Measurements from ENCODE around the gene C11orf97. TPM values are rescaled to one million over a fixed set of nuclear protein-coding genes. Genes with fewer than 3 reads are reported as not detected.
"Not testable (repeated sequence)": the region's sequence is repeated elsewhere in the genome, so short reads cannot be mapped to it uniquely, and the experiment has no call there.

The C11orf97 gene
- total RNA-seq, 2 donors from 2014 or later, result not detected

DNA sequence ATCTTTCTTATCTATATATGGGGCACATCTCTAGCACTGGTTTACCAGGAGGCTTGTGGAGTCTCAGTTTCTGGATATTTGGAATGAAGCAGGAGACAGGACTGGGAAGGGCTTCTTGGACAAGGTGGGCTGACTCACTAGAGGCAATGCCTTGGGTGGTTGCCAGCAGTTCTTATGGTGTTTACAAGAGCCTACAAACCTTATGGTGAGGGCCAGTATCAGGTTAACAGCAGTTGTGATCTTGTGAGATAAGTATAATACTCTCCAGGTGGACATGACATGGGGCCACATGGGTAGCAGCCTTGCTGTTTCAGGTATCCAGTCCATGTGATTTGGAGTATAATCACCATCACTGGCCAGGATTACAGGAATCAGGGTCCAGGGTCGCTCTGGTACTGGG is 41.7 kb downstream of the C11orf97 start:
- no peak for DNase-seq (ENCODE audit: low spot score)
- TF ChIP-seq, protein P1, sequence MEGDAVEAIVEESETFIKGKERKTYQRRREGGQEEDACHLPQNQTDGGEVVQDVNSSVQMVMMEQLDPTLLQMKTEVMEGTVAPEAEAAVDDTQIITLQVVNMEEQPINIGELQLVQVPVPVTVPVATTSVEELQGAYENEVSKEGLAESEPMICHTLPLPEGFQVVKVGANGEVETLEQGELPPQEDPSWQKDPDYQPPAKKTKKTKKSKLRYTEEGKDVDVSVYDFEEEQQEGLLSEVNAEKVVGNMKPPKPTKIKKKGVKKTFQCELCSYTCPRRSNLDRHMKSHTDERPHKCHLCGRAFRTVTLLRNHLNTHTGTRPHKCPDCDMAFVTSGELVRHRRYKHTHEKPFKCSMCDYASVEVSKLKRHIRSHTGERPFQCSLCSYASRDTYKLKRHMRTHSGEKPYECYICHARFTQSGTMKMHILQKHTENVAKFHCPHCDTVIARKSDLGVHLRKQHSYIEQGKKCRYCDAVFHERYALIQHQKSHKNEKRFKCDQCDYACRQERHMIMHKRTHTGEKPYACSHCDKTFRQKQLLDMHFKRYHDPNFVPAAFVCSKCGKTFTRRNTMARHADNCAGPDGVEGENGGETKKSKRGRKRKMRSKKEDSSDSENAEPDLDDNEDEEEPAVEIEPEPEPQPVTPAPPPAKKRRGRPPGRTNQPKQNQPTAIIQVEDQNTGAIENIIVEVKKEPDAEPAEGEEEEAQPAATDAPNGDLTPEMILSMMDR (IDR thresholded peaks at IDR 0.05), result no peak
- no peak overlapping the region for H3K27ac ChIP-seq

DNA sequence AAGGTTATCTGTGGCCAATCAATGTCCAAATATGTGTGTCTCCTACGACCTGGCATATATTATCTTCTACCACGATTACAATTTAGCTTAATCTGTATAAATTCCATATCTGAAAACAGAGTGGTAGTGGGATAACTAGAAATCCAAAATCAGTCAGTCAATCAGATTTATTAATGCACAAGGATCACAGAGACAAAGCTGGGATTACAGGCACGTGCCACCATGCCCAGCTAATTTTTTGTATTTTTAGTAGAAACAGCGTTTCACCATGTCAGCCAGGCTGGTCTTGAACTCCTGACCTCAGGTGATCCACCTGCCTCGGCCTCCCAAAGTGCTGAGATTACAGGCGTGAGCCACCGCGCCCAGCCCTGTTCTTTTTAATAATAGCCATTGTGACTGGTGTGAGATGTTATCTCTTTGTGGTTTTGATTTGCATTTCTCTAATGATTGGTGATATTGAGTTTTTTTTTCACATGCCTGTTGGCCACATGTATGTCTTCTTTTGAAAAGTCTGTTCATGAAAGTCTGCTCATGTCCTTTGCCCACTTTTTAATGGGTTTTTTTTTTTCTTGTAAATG is 43.6 kb downstream of the C11orf97 start:
- not testable (repeated sequence) for H3K4me1 ChIP-seq

More for the DNA sequence above, 41.7 kb downstream of the C11orf97 start:
- Histone ChIP-seq H3K36me3 (no peaks in the 10 kb centered on the region), H3K27me3 (no peaks in the 10 kb centered on the region), H3K4me1 (peaks cover 0 to 5% of the 10 kb centered on the region in 2 donors), H3K9me3 (no peaks in the 10 kb centered on the region), H3K4me3 (no peak overlapping the region)

DNA sequence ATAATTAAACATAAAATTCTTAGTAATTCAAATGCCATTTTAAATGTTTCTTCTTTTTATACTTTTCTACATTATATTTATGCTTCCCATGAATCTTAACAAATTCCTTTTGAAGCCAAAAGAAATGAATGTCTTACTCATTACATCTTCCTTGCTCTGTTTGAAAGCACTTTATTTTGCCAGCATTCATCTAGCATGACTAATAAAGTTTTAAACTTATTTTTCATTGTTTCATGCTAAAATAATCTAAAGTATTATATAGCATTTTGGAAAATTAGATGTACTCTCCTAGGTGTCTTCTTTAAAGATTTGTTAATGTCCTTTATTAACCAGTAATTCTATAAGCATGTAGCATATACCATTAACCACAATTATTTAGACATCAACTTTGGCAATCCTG is 45.2 kb downstream of the C11orf97 start:
- no peak for DNase-seq (ENCODE audit: low spot score)
- H3K27ac ChIP-seq, result no peak overlapping the region
- no peak overlapping the region for H3K4me3 ChIP-seq
- H3K36me3 ChIP-seq, result no peaks in the 10 kb centered on the region
- H3K9me3 ChIP-seq, result no peaks in the 10 kb centered on the region
- H3K4me1 ChIP-seq, result no peaks in the 10 kb centered on the region
- H3K27me3 ChIP-seq, result no peaks in the 10 kb centered on the region
- TF ChIP-seq, protein P1 (IDR thresholded peaks at IDR 0.05), result no peak

More for the DNA sequence above, 43.6 kb downstream of the C11orf97 start:
- not testable (repeated sequence) for H3K27ac ChIP-seq; H3K4me3 ChIP-seq; H3K9me3 ChIP-seq; DNase-seq (ENCODE audit: low spot score); H3K27me3 ChIP-seq; H3K36me3 ChIP-seq

DNA sequence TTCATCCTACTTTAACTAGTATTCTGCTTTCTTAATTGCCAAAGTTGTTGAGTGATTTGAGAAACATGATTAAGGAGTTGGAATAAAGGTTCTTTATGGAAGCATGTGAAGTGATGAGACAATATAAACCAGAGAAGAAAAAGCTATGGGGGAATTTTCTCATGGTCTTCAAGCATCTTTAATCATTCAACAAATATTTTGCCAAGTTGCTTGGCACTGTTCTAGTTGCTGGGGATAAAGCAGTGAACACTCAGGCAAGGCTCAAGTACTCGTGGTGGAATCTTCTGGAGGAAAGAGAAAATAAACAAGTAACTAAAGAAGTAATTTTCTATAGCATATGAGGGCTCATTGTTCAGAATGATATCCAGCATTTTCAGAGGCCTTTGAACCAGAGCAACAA is 45.7 kb downstream of the C11orf97 start:
- no peak for DNase-seq (ENCODE audit: low spot score)
- Histone ChIP-seq H3K9me3 (no peaks in the 10 kb centered on the region), H3K36me3 (no peaks in the 10 kb centered on the region), H3K4me3 (no peak overlapping the region), H3K27ac (no peak overlapping the region), H3K27me3 (no peaks in the 10 kb centered on the region), H3K4me1 (peaks cover 0 to 3% of the 10 kb centered on the region in 2 donors)
- TF ChIP-seq, protein P1 (IDR thresholded peaks at IDR 0.05), result no peak

DNA sequence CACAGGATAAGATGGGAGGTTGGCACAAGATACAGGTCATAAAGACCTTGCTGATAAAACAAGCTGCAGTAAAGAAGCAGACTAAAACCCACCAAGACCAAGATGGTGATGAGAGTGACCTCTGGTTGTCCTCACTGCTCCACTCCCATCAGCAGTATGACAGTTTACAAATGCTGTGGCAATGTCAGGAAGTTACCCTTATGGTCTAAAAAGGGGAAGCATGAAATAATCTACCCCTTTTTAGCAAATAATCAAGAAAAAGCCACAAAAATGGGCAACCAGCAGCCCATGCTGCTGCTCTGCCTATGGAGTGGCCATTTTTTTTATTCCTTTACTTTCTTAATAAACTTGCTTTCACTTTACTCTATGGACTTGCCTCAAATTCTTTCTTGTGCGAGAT is 46.2 kb downstream of the C11orf97 start:
- peaks cover 0 to 8% of the 10 kb centered on the region in 2 donors for H3K4me1 ChIP-seq
- H3K4me3 ChIP-seq, result no peak overlapping the region
- H3K9me3 ChIP-seq, result no peaks in the 10 kb centered on the region
- no peak for DNase-seq (ENCODE audit: low spot score)
- H3K36me3 ChIP-seq, result no peaks in the 10 kb centered on the region
- no peak overlapping the region for H3K27ac ChIP-seq
- no peaks in the 10 kb centered on the region for H3K27me3 ChIP-seq
- TF ChIP-seq, protein P1 (IDR thresholded peaks at IDR 0.05), result no peak

DNA sequence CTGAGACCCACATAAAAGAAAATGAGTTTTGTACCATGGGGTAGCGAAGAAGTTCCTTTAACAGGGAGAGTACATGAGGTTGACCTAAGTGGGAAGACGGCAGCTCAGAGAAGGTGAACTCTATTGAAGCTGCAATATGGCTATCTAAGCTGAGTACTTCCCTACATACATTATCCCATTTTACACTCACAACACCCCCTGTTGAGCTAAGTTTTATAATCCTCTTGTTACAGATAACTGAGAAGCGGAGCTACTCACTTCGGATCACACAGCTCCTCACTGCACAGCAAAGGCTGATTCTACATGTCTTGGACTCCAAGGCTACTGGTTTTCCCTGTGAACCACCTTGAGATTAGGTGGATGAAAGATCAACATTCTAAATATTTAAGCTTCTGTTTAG is 46.7 kb downstream of the C11orf97 start:
- Histone ChIP-seq H3K27ac (no peak overlapping the region), H3K27me3 (no peaks in the 10 kb centered on the region), H3K4me3 (no peak overlapping the region), H3K36me3 (no peaks in the 10 kb centered on the region), H3K9me3 (no peaks in the 10 kb centered on the region), H3K4me1 (peaks cover 0 to 8% of the 10 kb centered on the region in 2 donors)
- TF ChIP-seq, protein P1 (IDR thresholded peaks at IDR 0.05), result no peak
- DNase-seq (ENCODE audit: low spot score), result no peak
